ENCODE data around the gene SEC23B. TPM values are rescaled to one million over a fixed set of nuclear protein-coding genes. Genes with fewer than 3 reads are reported as not detected.

Gene SEC23B
- total and polyA plus RNA-seq, 2 of the 13 experiments (the other 11 are each of a cell fraction or from before 2014, with no cell fraction given): 114 to 120 TPM

DNA sequence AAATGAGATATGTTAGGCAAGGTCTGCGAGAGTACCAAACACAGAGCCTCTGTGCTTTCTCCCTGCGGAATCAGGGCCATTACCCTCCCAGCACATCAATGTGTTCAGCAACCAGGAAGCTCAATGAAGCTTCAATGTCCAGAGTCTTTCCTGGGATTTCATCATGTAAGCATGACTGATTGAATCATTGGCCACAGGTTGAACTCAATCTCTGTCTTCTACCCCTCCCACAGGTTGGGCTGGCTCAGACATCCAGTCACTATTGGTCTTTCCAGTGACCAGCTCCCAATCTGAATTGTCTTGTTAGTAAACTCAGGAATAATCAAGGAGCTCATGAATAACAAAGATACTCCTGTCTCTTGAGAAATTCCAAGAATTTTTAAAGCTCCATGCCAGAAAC lies 77.4 kb downstream of the SEC23B start (continued):
- TF ChIP-seq, protein P1, sequence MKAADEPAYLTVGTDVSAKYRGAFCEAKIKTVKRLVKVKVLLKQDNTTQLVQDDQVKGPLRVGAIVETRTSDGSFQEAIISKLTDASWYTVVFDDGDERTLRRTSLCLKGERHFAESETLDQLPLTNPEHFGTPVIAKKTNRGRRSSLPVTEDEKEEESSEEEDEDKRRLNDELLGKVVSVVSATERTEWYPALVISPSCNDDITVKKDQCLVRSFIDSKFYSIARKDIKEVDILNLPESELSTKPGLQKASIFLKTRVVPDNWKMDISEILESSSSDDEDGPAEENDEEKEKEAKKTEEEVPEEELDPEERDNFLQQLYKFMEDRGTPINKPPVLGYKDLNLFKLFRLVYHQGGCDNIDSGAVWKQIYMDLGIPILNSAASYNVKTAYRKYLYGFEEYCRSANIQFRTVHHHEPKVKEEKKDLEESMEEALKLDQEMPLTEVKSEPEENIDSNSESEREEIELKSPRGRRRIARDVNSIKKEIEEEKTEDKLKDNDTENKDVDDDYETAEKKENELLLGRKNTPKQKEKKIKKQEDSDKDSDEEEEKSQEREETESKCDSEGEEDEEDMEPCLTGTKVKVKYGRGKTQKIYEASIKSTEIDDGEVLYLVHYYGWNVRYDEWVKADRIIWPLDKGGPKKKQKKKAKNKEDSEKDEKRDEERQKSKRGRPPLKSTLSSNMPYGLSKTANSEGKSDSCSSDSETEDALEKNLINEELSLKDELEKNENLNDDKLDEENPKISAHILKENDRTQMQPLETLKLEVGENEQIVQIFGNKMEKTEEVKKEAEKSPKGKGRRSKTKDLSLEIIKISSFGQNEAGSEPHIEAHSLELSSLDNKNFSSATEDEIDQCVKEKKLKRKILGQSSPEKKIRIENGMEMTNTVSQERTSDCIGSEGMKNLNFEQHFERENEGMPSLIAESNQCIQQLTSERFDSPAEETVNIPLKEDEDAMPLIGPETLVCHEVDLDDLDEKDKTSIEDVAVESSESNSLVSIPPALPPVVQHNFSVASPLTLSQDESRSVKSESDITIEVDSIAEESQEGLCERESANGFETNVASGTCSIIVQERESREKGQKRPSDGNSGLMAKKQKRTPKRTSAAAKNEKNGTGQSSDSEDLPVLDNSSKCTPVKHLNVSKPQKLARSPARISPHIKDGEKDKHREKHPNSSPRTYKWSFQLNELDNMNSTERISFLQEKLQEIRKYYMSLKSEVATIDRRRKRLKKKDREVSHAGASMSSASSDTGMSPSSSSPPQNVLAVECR (CRISPR knock-in tag; IDR thresholded peaks at IDR 0.05; ENCODE audit: borderline replicate concordance): no peak; the same call in 1 of the 2 replicates
- TF ChIP-seq FUBP1 (CRISPR knock-in tag; IDR thresholded peaks at IDR 0.05; ENCODE audit: borderline replicate concordance) (no peak), KLF12 (CRISPR knock-in tag; IDR thresholded peaks at IDR 0.05; ENCODE audit: borderline replicate concordance) (no peak), ZNF589 (CRISPR knock-in tag; conservative IDR thresholded peaks at IDR 0.05) (no peak), CEBPB (IDR thresholded peaks at IDR 0.05; ENCODE audit: borderline replicate concordance, low read depth, low read length) (peak; percentile 94), MAZ (IDR thresholded peaks at IDR 0.05; ENCODE audit: borderline replicate concordance, low read depth, low read length) (no peak), MAZ (CRISPR knock-in tag; IDR thresholded peaks at IDR 0.05; ENCODE audit: low read depth) (no peak), STAT5B (CRISPR knock-in tag; IDR thresholded peaks at IDR 0.05) (no peak), NFKBIZ (CRISPR knock-in tag; IDR thresholded peaks at IDR 0.05) (0 out of 2 replicates have a peak, but pooled peaks have one; percentile 38), IRF2 (CRISPR knock-in tag; IDR thresholded peaks at IDR 0.05) (no peak), ZNF652 (CRISPR knock-in tag; IDR thresholded peaks at IDR 0.05; ENCODE audit: borderline replicate concordance, low read depth) (no peak), MED1 (CRISPR knock-in tag; IDR thresholded peaks at IDR 0.05) (peak; percentile 56)
- TF ChIP-seq, protein P2, sequence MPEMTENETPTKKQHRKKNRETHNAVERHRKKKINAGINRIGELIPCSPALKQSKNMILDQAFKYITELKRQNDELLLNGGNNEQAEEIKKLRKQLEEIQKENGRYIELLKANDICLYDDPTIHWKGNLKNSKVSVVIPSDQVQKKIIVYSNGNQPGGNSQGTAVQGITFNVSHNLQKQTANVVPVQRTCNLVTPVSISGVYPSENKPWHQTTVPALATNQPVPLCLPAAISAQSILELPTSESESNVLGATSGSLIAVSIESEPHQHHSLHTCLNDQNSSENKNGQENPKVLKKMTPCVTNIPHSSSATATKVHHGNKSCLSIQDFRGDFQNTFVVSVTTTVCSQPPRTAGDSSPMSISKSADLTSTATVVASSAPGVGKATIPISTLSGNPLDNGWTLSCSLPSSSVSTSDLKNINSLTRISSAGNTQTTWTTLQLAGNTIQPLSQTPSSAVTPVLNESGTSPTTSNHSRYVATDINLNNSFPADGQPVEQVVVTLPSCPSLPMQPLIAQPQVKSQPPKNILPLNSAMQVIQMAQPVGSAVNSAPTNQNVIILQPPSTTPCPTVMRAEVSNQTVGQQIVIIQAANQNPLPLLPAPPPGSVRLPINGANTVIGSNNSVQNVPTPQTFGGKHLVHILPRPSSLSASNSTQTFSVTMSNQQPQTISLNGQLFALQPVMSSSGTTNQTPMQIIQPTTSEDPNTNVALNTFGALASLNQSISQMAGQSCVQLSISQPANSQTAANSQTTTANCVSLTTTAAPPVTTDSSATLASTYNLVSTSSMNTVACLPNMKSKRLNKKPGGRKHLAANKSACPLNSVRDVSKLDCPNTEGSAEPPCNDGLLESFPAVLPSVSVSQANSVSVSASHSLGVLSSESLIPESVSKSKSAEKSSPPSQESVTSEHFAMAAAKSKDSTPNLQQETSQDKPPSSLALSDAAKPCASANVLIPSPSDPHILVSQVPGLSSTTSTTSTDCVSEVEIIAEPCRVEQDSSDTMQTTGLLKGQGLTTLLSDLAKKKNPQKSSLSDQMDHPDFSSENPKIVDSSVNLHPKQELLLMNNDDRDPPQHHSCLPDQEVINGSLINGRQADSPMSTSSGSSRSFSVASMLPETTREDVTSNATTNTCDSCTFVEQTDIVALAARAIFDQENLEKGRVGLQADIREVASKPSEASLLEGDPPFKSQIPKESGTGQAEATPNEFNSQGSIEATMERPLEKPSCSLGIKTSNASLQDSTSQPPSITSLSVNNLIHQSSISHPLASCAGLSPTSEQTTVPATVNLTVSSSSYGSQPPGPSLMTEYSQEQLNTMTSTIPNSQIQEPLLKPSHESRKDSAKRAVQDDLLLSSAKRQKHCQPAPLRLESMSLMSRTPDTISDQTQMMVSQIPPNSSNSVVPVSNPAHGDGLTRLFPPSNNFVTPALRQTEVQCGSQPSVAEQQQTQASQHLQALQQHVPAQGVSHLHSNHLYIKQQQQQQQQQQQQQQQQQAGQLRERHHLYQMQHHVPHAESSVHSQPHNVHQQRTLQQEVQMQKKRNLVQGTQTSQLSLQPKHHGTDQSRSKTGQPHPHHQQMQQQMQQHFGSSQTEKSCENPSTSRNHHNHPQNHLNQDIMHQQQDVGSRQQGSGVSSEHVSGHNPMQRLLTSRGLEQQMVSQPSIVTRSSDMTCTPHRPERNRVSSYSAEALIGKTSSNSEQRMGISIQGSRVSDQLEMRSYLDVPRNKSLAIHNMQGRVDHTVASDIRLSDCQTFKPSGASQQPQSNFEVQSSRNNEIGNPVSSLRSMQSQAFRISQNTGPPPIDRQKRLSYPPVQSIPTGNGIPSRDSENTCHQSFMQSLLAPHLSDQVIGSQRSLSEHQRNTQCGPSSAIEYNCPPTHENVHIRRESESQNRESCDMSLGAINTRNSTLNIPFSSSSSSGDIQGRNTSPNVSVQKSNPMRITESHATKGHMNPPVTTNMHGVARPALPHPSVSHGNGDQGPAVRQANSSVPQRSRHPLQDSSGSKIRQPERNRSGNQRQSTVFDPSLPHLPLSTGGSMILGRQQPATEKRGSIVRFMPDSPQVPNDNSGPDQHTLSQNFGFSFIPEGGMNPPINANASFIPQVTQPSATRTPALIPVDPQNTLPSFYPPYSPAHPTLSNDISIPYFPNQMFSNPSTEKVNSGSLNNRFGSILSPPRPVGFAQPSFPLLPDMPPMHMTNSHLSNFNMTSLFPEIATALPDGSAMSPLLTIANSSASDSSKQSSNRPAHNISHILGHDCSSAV (CRISPR knock-in tag; IDR thresholded peaks at IDR 0.05; ENCODE audit: borderline replicate concordance): no peak
- TF ChIP-seq, protein P3, sequence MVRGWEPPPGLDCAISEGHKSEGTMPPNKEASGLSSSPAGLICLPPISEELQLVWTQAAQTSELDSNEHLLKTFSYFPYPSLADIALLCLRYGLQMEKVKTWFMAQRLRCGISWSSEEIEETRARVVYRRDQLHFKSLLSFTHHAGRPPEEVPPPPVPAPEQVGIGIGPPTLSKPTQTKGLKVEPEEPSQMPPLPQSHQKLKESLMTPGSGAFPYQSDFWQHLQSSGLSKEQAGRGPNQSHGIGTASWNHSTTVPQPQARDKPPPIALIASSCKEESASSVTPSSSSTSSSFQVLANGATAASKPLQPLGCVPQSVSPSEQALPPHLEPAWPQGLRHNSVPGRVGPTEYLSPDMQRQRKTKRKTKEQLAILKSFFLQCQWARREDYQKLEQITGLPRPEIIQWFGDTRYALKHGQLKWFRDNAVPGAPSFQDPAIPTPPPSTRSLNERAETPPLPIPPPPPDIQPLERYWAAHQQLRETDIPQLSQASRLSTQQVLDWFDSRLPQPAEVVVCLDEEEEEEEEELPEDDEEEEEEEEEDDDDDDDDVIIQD (CRISPR knock-in tag; IDR thresholded peaks at IDR 0.05; ENCODE audit: low read depth): 0 out of 2 replicates have a peak, but pooled peaks have one; percentile 9
